ENCODE measurements around the gene NCF2.

NCF2 gene

GRCh38 chr1:183508694-183509093, 81.6 kb downstream of the NCF2 start:
- no peak overlapping the region for H3K4me3 ChIP-seq (ENCODE audit: low read depth, low read length)
- DNase-seq (ENCODE audit: low read depth), result no peak
- no peak for TF ChIP-seq CTCF (IDR thresholded peaks at IDR 0.05; ENCODE audit: low read depth, low read length)
- no peak for TF ChIP-seq POLR2A (IDR thresholded peaks at IDR 0.05; ENCODE audit: extremely low read depth, insufficient read length)
- TF ChIP-seq MYC (IDR thresholded peaks at IDR 0.05; ENCODE audit: low read depth, low read length), result no peak
- no peak for TF ChIP-seq MAX (IDR thresholded peaks at IDR 0.05; ENCODE audit: low read depth, low read length)

- TF ChIP-seq MAX (IDR thresholded peaks at IDR 0.05; ENCODE audit: low read depth, low read length) (no peak), POLR2A (IDR thresholded peaks at IDR 0.05; ENCODE audit: extremely low read depth, insufficient read length) (no peak), MYC (IDR thresholded peaks at IDR 0.05; ENCODE audit: low read depth, low read length) (no peak), CTCF (IDR thresholded peaks at IDR 0.05; ENCODE audit: low read depth, low read length) (no peak)
- no peak for DNase-seq (ENCODE audit: low read depth)
- H3K4me3 ChIP-seq (ENCODE audit: low read depth, low read length), result no peak overlapping the region
Measured at GRCh38 chr1:183506561-183506960, 83.7 kb downstream of the NCF2 start.

Measured in NB4 (cell line).